BE2C (cell line): ENCODE measurements around the gene C1R.

Experiments used
- DNase-seq: peaks from one replicate; pipeline ENCODE4 v3.0.0-alpha.2; 2020
- H3K27me3 ChIP-seq: fragments of 250-450 bp; sonication (Bioruptor Pico); 2 replicates; pipeline ENCODE4 v1.5.1; 2020; ENCODE audit warnings: mild to moderate bottlenecking
- H3K36me3 ChIP-seq: fragments of 250-450 bp; sonication (Bioruptor Pico); 2 replicates; pipeline ENCODE4 v1.5.1; 2020; ENCODE audit warnings: mild to moderate bottlenecking
- H3K4me1 ChIP-seq: fragments of 250-450 bp; sonication (Bioruptor Pico); 2 replicates; pipeline ENCODE4 v1.5.1; 2020
- H3K4me3 ChIP-seq: 2 replicates; pipeline ENCODE4 v1.5.1; 2011; ENCODE audit warnings: low read depth, low read length
- H3K9me3 ChIP-seq: fragments of 250-450 bp; sonication (Bioruptor Pico); 2 replicates; pipeline ENCODE4 v1.5.1; 2020
- TF ChIP-seq, protein P1 (sequence below): IDR thresholded peaks from 2 replicates; pipeline ENCODE4 v1.5.1; 2012; ENCODE audit warnings: mild to moderate bottlenecking, low read depth, low read length

Gene C1R

DNA sequence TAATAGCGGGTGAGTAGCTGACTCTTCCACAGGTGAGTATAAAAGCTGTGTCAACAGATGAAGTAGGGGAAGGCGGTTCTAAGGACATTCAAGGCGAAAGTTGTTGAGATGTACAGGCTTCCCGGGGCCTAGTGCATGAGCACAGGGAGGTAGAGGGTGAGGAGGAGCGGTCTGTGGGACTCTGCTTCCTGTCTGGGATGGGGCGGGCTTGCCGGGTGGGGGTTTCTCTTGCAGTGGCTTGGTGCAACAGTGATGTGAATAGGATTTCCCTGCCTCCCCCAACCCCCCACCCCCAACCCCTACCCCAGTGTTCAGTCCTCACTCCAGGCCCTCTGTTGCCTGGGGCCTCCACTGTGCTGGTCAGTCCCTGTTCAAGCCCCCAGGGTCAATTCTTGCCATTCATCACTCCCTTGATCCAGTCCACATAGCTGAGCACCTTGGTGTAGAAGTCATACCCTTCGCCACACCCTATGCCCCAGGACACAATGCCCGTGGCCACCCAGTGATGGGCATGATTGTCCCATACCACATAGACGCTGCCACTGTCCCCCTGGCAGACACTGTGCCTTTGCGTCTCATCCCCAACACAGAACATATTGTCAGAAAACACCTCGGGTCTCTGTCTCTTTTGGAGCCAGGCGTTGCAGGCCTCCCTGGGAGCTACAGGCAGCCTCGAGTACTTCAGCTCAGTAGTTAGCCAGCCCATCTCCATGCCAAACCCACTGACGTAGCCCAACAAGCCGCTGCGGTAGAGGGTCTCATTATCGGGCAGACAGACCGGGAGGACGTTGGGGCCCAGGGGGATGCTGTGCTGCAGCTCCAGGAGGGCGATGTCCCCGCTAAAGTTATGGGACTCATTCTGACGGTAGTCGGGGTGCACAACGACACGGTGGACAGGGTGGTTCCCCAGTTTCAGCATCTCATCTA is 4.0 kb upstream of the C1R start:
- DNase-seq: no peak
- Histone ChIP-seq H3K27me3 (peaks cover 31% of the 10 kb centered on the region), H3K4me1 (no peaks in the 10 kb centered on the region), H3K9me3 (no peaks in the 10 kb centered on the region), H3K4me3 (no peak overlapping the region), H3K36me3 (no peaks in the 10 kb centered on the region)
- TF ChIP-seq, protein P1, sequence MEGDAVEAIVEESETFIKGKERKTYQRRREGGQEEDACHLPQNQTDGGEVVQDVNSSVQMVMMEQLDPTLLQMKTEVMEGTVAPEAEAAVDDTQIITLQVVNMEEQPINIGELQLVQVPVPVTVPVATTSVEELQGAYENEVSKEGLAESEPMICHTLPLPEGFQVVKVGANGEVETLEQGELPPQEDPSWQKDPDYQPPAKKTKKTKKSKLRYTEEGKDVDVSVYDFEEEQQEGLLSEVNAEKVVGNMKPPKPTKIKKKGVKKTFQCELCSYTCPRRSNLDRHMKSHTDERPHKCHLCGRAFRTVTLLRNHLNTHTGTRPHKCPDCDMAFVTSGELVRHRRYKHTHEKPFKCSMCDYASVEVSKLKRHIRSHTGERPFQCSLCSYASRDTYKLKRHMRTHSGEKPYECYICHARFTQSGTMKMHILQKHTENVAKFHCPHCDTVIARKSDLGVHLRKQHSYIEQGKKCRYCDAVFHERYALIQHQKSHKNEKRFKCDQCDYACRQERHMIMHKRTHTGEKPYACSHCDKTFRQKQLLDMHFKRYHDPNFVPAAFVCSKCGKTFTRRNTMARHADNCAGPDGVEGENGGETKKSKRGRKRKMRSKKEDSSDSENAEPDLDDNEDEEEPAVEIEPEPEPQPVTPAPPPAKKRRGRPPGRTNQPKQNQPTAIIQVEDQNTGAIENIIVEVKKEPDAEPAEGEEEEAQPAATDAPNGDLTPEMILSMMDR: no peak

DNA sequence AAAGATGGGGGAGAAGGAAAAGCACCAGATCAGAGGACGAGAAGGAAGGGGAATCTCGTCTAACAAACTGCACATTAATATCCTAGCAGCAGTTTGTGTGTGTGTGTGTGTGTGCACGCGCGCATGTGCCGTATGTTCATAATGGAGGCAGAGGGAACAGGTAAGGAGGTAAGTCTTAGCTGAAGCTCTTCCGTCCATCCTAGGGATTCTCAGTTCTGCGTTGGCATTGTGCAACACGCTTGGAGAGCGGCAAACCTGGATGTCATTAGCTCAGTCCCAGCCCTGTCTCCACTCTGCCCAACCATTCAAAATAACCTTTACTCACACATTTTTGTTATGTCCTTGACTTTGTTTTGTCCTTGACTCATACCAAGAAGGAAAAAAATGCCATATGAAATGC is 1.6 kb upstream of the C1R start:
- Histone ChIP-seq H3K4me3 (no peak overlapping the region), H3K27me3 (peaks cover 18% of the 10 kb centered on the region), H3K4me1 (no peaks in the 10 kb centered on the region), H3K36me3 (no peaks in the 10 kb centered on the region), H3K9me3 (no peaks in the 10 kb centered on the region)
- TF ChIP-seq, protein P1: no peak
- no peak for DNase-seq

DNA sequence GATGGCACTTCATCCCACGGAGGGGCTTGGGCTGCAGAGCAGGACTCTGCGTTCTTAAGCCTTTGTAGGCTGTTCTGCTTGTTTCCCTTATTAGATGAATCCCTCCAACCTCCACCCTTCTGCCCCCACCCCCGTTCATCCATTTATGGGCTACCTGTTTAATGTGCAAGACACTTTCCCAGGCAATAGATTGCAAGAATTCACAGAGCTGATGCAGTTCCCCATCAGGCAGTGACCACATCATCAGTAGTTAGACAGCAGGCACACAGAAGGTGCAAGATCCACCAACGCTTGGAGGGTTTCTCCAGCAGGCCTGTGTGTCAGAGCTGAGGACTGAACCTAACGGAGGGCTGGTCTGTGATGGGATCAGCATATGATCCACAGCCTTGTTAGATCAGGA is 1.2 kb upstream of the C1R start:
- Histone ChIP-seq H3K4me3 (no peak overlapping the region), H3K36me3 (no peaks in the 10 kb centered on the region)

DNA sequence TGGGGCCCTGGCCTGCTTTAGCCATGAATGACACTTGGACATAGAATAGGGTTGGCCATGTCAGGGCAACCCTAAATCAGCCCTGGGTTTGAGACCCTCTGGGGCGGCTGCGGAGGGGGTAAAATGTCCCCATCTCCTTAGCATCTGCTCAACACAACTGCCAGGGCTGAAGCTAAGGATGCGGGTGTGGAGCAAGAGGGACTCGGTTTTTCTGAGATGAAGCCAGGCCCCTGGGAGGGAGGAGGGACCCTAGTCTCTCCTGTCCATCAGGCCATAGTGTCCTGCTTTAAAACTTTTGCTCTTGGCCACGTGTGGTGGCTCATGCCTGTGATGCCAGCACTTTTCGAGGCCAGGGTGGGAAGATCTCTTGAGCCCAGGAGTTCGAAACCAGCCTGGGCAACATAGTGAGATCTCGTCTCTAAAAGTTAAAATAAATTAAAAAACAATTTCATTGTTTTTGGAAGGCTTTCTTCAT is 778 bp upstream of the C1R start:
- Histone ChIP-seq H3K4me3 (no peak overlapping the region), H3K36me3 (no peaks in the 10 kb centered on the region), H3K4me1 (no peaks in the 10 kb centered on the region), H3K27me3 (peaks cover 16% of the 10 kb centered on the region), H3K9me3 (no peaks in the 10 kb centered on the region)
- TF ChIP-seq, protein P1: no peak
- no peak for DNase-seq

More for the DNA sequence above, 1.2 kb upstream of the C1R start:
- Histone ChIP-seq H3K9me3 (no peaks in the 10 kb centered on the region), H3K27me3 (peaks cover 17% of the 10 kb centered on the region), H3K4me1 (no peaks in the 10 kb centered on the region)
- DNase-seq: no peak
- TF ChIP-seq, protein P1: no peak

DNA sequence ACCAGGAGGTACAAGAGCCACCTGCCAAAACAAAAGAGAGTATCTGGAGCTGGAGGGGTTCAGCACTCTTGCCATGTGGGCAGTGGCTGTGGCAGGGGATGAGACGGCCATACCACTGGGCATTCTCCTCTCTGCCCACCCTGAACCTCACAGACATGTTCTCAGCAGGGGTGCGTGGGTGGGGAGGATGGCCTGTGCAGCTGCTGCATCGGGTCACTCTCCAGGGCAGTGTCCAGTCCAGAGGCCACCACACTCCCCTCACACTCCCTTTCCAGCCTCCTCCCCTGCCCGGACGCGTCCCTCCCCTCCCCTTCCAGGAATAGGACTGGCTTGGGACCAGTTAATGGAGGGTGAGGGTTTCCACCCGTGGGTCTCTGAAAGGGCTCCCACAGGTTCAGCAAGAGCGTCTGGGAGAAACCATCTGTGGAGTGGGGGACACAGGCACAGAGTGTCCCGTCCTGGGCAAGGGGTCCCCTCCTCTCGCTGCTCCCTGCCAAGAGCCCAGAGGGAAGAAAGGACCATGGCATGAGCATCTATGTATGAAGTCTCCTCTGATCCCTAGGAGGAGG is 501 bp downstream of the C1R start:
- H3K4me1 ChIP-seq: no peaks in the 10 kb centered on the region
- peaks cover 8% of the 10 kb centered on the region for H3K27me3 ChIP-seq
- H3K9me3 ChIP-seq: no peaks in the 10 kb centered on the region
- DNase-seq: no peak
- no peaks in the 10 kb centered on the region for H3K36me3 ChIP-seq
- TF ChIP-seq, protein P1: no peak
- no peak overlapping the region for H3K4me3 ChIP-seq

DNA sequence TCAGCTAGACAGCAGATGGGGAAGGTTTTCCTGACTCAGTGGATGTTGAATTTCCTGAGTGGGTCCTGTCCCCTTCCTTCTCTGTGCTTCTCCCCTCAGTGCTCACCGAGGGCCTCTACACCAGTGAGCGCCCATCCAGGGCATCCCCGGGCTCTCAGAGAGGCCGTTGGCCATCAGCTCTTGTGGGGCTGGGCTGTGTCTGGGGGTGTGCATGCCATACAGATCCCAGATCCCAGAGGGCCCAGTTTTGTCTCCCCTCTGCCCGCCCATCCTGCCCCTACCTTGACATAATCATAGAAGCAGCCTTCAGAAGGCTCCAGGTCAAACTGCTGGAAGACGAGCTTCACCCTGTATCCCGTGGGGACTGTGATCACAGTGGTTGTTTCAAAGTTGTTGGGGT is 1.1 kb downstream of the C1R start:
- TF ChIP-seq, protein P1: no peak
- no peaks in the 10 kb centered on the region for H3K9me3 ChIP-seq
- DNase-seq: no peak

More for the DNA sequence above, 1.1 kb downstream of the C1R start:
- Histone ChIP-seq H3K36me3 (no peaks in the 10 kb centered on the region), H3K27me3 (peaks cover 4% of the 10 kb centered on the region; the same call in 1 of the 2 replicates), H3K4me3 (no peak overlapping the region), H3K4me1 (no peaks in the 10 kb centered on the region)
